Measurements from ENCODE around the gene AFAP1L2.

DNA sequence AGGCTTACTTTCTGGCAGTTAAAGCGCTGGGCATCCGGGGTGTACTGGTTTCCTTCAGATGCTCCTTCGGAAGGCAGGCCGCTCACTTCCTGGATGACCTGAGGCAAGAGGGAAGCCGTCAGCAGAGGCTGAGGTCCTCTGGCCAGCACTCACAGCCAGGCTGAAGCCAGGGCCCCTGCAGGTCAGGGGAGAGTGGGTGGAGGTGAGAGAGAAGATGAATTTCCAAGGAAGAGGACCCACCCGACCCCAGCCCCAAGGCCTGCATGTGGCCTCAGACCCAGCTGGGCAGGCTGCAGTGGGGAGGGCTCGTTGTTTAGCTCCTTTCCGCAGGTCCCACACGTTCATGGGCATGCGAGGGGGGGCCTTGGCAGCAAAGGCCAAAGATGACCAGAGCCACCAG is 94.0 kb downstream of the AFAP1L2 start:
- TF ChIP-seq EGR1 (IDR thresholded peaks at IDR 0.05): no peak
- TF ChIP-seq RAD21 (IDR thresholded peaks at IDR 0.05; ENCODE audit: low read depth): no peak
- no peak for TF ChIP-seq CEBPB (IDR thresholded peaks at IDR 0.05)
- no peak for TF ChIP-seq TAF1 (IDR thresholded peaks at IDR 0.05; ENCODE audit: low read depth)
- no peak for TF ChIP-seq EP300 (IDR thresholded peaks at IDR 0.05; ENCODE audit: borderline replicate concordance)
- no peak for TF ChIP-seq YY1 (IDR thresholded peaks at IDR 0.05; ENCODE audit: low read depth)
- no peak for TF ChIP-seq CREB1 (IDR thresholded peaks at IDR 0.05; ENCODE audit: low read depth)
- TF ChIP-seq, protein P1, sequence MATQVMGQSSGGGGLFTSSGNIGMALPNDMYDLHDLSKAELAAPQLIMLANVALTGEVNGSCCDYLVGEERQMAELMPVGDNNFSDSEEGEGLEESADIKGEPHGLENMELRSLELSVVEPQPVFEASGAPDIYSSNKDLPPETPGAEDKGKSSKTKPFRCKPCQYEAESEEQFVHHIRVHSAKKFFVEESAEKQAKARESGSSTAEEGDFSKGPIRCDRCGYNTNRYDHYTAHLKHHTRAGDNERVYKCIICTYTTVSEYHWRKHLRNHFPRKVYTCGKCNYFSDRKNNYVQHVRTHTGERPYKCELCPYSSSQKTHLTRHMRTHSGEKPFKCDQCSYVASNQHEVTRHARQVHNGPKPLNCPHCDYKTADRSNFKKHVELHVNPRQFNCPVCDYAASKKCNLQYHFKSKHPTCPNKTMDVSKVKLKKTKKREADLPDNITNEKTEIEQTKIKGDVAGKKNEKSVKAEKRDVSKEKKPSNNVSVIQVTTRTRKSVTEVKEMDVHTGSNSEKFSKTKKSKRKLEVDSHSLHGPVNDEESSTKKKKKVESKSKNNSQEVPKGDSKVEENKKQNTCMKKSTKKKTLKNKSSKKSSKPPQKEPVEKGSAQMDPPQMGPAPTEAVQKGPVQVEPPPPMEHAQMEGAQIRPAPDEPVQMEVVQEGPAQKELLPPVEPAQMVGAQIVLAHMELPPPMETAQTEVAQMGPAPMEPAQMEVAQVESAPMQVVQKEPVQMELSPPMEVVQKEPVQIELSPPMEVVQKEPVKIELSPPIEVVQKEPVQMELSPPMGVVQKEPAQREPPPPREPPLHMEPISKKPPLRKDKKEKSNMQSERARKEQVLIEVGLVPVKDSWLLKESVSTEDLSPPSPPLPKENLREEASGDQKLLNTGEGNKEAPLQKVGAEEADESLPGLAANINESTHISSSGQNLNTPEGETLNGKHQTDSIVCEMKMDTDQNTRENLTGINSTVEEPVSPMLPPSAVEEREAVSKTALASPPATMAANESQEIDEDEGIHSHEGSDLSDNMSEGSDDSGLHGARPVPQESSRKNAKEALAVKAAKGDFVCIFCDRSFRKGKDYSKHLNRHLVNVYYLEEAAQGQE (IDR thresholded peaks at IDR 0.05; ENCODE audit: low read depth): no peak
- no peak for TF ChIP-seq ZBTB7A (IDR thresholded peaks at IDR 0.05; ENCODE audit: low read depth)
- TF ChIP-seq NFIC (IDR thresholded peaks at IDR 0.05): no peak
- TF ChIP-seq TCF12 (IDR thresholded peaks at IDR 0.05; ENCODE audit: low read depth): no peak
- no peak for TF ChIP-seq TEAD4 (IDR thresholded peaks at IDR 0.05)
